Measurements from ENCODE around the gene AP3B2.

AP3B2 gene

GRCh38 chr15:82680200-82681102, 29.2 kb downstream of the AP3B2 start:
- H3K4me3 ChIP-seq (ENCODE audit: low read depth, low read length): peak overlapping the region; percentile 45
- peak; percentile 22; the same call in 1 of the 2 replicates for TF ChIP-seq CTCF (IDR thresholded peaks at IDR 0.05; ENCODE audit: borderline replicate concordance, insufficient read depth, low read depth, low read length)

GRCh38 chr15:82679626-82680199, 30.0 kb downstream of the AP3B2 start:
- no peak for TF ChIP-seq CTCF (IDR thresholded peaks at IDR 0.05; ENCODE audit: borderline replicate concordance, insufficient read depth, low read depth, low read length)
- no peak overlapping the region for H3K4me3 ChIP-seq (ENCODE audit: low read depth, low read length)

GRCh38 chr15:82677720-82678323, 31.9 kb downstream of the AP3B2 start:
- no peak overlapping the region for H3K4me3 ChIP-seq (ENCODE audit: low read depth, low read length)
- no peak for TF ChIP-seq CTCF (IDR thresholded peaks at IDR 0.05; ENCODE audit: borderline replicate concordance, insufficient read depth, low read depth, low read length)

- TF ChIP-seq CTCF (IDR thresholded peaks at IDR 0.05; ENCODE audit: borderline replicate concordance, insufficient read depth, low read depth, low read length): no peak
- no peak overlapping the region for H3K4me3 ChIP-seq (ENCODE audit: low read depth, low read length)
Observed at GRCh38 chr15:82674873-82675272, 34.8 kb downstream of the AP3B2 start.

GRCh38 chr15:82670699-82671098, 39.0 kb downstream of the AP3B2 start:
- no peak overlapping the region for H3K4me3 ChIP-seq (ENCODE audit: low read depth, low read length)
- no peak for TF ChIP-seq CTCF (IDR thresholded peaks at IDR 0.05; ENCODE audit: borderline replicate concordance, insufficient read depth, low read depth, low read length)

- no peak for TF ChIP-seq CTCF (IDR thresholded peaks at IDR 0.05; ENCODE audit: borderline replicate concordance, insufficient read depth, low read depth, low read length)
Observed at GRCh38 chr15:82666606-82667005, 43.1 kb downstream of the AP3B2 start.

More at GRCh38 chr15:82666606-82667005, 43.1 kb downstream of the AP3B2 start:
- H3K4me3 ChIP-seq (ENCODE audit: low read depth, low read length): no peak overlapping the region

Measured in GM12875 (cell line).